Mesenteric fat pad (tissue), 1 donor: ENCODE data around the gene COL8A2. TPM values are rescaled to one million over a fixed set of nuclear protein-coding genes. Genes with fewer than 3 reads are reported as not detected.

Experiments used
- DNase-seq: peaks from one replicate; pipeline ENCODE4 v3.0.0-alpha.2; 2020; ENCODE audit warnings: low spot score
- total RNA-seq: library from RNA; stranded (reverse); fragmentation: NEBNext Ultra II Directional; extraction: Animal tissue kit (Norgen Biotek cat#: 25700); gene quantifications from one replicate; pipeline ENCODE4 v1.2.1, GENCODE V29; 2021
- donor health status: DM: yes; HTN: yes; CAD: no.

The COL8A2 gene
- total RNA-seq, 1 donor from 2014 or later: 3.3 TPM

DNA sequence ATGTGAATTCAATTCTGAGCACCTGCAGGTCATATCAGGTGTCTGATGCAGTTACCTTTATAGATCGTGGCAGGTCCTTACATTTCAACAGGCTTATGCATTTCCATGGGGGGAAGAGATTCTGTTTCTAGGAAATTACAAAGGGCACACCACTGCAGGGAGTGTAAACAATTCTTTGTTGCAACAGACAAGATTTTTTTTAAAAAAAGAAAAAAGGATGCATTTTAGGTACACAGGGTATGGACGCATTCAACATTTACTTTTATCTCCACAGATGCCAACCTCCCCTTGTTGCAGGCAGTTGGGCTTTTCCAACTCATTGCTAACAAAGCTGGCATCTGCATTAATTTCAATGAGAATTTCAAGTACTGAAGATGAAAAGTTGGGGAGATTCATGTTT lies 54.7 kb downstream of the COL8A2 start:
- no peak for DNase-seq

DNA sequence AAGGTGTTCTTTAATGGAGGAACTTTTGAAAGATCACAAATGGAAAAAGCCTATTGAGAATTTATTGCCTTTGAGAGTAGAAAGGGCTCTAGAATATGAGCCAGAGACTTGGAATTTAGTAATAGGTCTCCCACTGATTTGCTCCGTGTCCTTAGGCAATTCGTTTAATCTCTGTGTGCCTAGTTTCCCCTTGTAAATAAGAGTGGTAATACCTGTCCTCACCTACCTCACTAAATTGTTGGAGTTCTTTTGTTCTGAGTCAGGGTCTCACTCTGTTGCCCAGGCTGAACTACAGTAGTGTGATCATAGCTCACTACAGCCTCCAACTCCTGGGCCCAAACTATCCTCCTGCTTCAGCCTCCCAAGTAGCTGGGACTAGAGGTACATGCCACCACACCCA lies 56.2 kb downstream of the COL8A2 start:
- no peak for DNase-seq

DNA sequence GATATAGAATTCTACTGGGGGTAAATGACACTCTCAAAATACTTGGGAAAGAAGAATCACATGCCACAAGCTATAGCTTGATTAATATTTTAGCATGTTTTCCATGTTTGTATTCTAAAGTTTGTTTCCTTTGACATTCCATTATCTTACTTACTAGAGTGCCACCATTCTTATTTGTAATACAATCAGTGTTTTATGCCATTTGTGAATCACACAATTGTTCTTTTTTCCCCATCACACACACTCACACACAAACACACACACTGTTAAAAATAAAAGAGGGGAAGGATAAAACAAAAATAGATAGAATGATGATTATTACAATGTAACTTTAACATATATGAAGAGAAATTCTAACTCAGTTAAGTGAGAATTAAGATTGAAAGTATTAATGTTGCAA lies 57.2 kb downstream of the COL8A2 start:
- DNase-seq: no peak

DNA sequence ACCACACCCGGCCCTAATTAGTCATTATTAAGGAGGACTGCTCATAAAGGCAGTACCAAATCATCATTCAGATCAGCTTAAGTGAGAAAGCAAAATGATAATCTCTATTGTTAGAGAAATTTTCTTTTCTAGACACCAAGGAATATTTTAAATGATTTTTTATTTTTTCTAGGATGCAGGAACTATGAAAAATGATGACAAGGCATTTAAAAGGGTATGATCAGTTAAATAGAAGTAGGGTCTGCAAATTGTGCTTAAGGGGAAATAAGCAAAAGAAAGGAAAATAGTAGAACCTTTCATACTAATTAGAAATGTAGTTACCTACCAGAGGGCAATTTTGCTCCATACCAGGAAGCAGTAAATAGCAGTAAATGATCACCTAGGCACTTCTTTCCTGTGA lies 62.7 kb downstream of the COL8A2 start:
- DNase-seq: no peak

DNA sequence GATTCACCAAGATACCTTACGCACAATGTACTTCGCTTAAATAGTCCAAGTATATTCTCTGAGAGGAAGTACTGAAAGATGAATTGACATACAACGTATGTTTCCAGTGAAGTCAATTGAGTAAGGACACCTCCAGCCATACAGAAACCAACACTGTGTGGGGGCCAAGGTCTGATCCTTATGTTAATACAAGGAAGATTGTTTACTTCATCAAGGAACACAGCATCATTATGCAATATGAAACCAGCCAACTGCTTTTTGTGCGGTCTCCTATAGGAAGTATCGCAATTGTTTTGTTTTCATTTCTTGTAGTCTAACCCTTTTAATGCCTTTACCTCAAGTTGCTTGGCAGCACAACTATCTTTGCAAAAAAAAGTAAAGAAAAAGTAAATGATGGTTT lies 69.3 kb downstream of the COL8A2 start:
- DNase-seq: no peak

DNA sequence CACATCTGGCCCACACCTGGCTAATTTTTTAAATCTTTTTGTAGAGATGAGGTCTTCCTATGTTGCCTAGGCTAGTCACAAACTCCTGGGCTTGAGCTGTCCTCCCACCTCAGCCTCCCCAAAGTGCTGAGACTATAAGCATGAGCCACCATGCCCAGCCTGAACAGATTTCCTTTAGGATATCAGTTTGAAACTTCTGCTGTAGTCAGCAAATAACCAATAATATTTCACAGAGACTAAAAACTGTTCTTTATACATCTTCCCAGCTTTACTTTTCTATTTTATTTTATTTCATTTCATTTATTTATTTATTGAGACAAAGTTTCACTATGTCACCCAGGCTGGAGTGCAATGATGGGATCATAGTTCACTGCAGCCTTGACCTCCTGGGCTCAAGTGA lies 71.0 kb downstream of the COL8A2 start:
- DNase-seq: no peak

DNA sequence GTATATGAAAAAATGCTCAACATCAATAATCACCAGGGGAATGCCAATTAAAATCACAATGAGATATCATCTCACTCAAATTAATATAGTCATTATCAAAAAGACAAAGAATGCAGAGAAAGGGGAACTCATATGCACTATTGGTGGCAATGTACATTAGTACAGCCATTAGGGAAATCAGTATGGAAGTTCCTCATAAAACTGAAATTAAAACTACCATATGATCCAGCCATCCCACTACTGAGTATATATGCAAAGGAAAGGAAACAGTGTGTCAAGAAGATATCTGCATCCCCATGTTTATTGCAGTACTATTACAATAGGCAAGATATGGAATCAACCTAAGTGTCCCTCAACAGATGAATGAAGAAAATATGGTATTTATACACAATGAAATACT lies 73.2 kb downstream of the COL8A2 start:
- DNase-seq: no peak

Other genes with a start within 250 kb of the COL8A2 start
- gene AGO1, start 242.0 kb downstream of the COL8A2 start, total RNA-seq: 24.3 TPM
- 45.7 TPM for gene AGO3, start 194.1 kb downstream of the COL8A2 start, total RNA-seq
- 0.35 TPM for gene TEKT2, start 41.1 kb downstream of the COL8A2 start, total RNA-seq
- 21.8 TPM for gene ADPRS, start 36.3 kb downstream of the COL8A2 start, total RNA-seq
- gene TRAPPC3, start 24.3 kb upstream of the COL8A2 start, total RNA-seq: 68.3 TPM
- gene MAP7D1, start 30.9 kb upstream of the COL8A2 start, total RNA-seq: 225 TPM
- gene THRAP3, start 99.2 kb upstream of the COL8A2 start, total RNA-seq: 94.3 TPM
- gene SH3D21, start 181.1 kb upstream of the COL8A2 start, total RNA-seq: 2.6 TPM
- 34.5 TPM for gene EVA1B, start 198.4 kb upstream of the COL8A2 start, total RNA-seq